C4-2B (cell line): Measurements from ENCODE around the gene PNPLA7.
A peak's percentile ranks its signal among the peaks of the same experiment; 100 is the strongest.

Source experiments
- H3K27ac ChIP-seq: fragments of 450-650 bp; 2 replicates; pipeline ENCODE4 v1.5.1; 2017
- CTCF ChIP-seq: fragments of 450-650 bp; conservative IDR thresholded peaks from 2 replicates; pipeline ENCODE4 v1.5.1; 2017; ENCODE audit warnings: mild to moderate bottlenecking
- ZFX ChIP-seq: fragments of 450-650 bp; IDR thresholded peaks from 2 replicates; pipeline ENCODE4 v1.6.1; 2017

PNPLA7 gene

GRCh38 chr9:137436761-137437600, 113.2 kb downstream of the PNPLA7 start:
- TF ChIP-seq ZFX: no peak
- TF ChIP-seq CTCF: no peak
- no peak overlapping the region for H3K27ac ChIP-seq

- H3K27ac ChIP-seq: peak overlapping the region; percentile 7; the same call in 1 of the 2 replicates
- no peak for TF ChIP-seq CTCF
- TF ChIP-seq ZFX: no peak
Observed at GRCh38 chr9:137435980-137436760, 114.0 kb downstream of the PNPLA7 start.

GRCh38 chr9:137435381-137435891, 114.8 kb downstream of the PNPLA7 start:
- H3K27ac ChIP-seq: peak overlapping the region; percentile 7; the same call in 1 of the 2 replicates
- TF ChIP-seq ZFX (no peak), CTCF (no peak)

GRCh38 chr9:137434498-137435380, 115.5 kb downstream of the PNPLA7 start:
- TF ChIP-seq ZFX (no peak), CTCF (no peak)
- H3K27ac ChIP-seq: no peak overlapping the region

- no peak for TF ChIP-seq ZFX
- TF ChIP-seq CTCF: no peak
- H3K27ac ChIP-seq: no peak overlapping the region
Observed at GRCh38 chr9:137433916-137434431, 116.2 kb downstream of the PNPLA7 start.

GRCh38 chr9:137433349-137433915, 116.8 kb downstream of the PNPLA7 start:
- H3K27ac ChIP-seq: no peak overlapping the region
- TF ChIP-seq ZFX (no peak), CTCF (no peak)
